ENCODE results near the gene DCAF12.

The DCAF12 gene

GRCh38 chr9:34126207-34127034 is at the start of gene DCAF12:
DCAF12 (minus strand) TSS chr9:34126698; CDS start chr9:34126431, 267 bp downstream.
- TF ChIP-seq TAF1 (IDR thresholded peaks at IDR 0.05; ENCODE audit: low read depth) = no peak; the same call in none of the 2 replicates
- TF ChIP-seq MAX (IDR thresholded peaks at IDR 0.05) = peak; percentile 84
- no peak for TF ChIP-seq EP300 (IDR thresholded peaks at IDR 0.05; ENCODE audit: borderline replicate concordance)
- TF ChIP-seq TEAD4 (IDR thresholded peaks at IDR 0.05) = no peak
- TF ChIP-seq CREB1 (IDR thresholded peaks at IDR 0.05; ENCODE audit: low read depth) = no peak
- TF ChIP-seq FOXM1 (IDR thresholded peaks at IDR 0.05; ENCODE audit: borderline replicate concordance, low read depth) = no peak
- TF ChIP-seq REST (IDR thresholded peaks at IDR 0.05; ENCODE audit: low read depth) = no peak
- no peak for TF ChIP-seq EGR1 (IDR thresholded peaks at IDR 0.05)
- no peak for TF ChIP-seq CEBPB (IDR thresholded peaks at IDR 0.05)
- no peak for TF ChIP-seq NFIC (IDR thresholded peaks at IDR 0.05)
- TF ChIP-seq ZBTB7A (IDR thresholded peaks at IDR 0.05; ENCODE audit: low read depth) = peak; percentile 84; the same call in 1 of the 2 replicates
- 0 out of 2 replicates have a peak, but pooled peaks have one; percentile 4 for TF ChIP-seq RAD21 (IDR thresholded peaks at IDR 0.05; ENCODE audit: low read depth)
- TF ChIP-seq, protein P1, sequence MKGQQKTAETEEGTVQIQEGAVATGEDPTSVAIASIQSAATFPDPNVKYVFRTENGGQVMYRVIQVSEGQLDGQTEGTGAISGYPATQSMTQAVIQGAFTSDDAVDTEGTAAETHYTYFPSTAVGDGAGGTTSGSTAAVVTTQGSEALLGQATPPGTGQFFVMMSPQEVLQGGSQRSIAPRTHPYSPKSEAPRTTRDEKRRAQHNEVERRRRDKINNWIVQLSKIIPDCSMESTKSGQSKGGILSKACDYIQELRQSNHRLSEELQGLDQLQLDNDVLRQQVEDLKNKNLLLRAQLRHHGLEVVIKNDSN (IDR thresholded peaks at IDR 0.05) = peak; percentile 33; the same call in 1 of the 2 replicates
- no peak; the same call in 1 of the 2 replicates for TF ChIP-seq TCF12 (IDR thresholded peaks at IDR 0.05; ENCODE audit: low read depth)
- TF ChIP-seq YY1 (IDR thresholded peaks at IDR 0.05; ENCODE audit: low read depth) = no peak

DNA sequence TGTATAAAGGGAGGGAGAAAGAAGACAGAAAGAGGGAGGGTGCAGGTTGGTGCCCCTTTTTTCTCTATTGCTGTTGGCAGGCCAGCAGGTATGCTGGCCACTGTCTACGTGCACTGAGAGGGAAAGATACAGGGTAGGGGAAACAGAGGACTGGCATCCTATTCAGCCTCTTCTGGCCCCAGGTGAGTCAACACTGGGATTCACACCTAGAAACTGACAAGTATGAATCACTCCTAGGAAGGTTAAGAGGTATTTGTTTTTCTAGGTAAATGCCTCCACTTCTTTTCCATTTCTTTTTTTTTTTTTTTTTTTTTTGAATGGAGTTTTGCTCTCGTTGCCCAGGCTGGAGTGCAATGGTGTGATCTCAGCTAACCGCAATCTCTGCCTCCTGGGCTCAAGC is 49.6 kb upstream of the DCAF12 start:
- TF ChIP-seq TEAD4 (IDR thresholded peaks at IDR 0.05) (no peak), CREB1 (IDR thresholded peaks at IDR 0.05; ENCODE audit: low read depth) (no peak), RAD21 (IDR thresholded peaks at IDR 0.05; ENCODE audit: low read depth) (no peak), REST (IDR thresholded peaks at IDR 0.05; ENCODE audit: low read depth) (no peak), EP300 (IDR thresholded peaks at IDR 0.05; ENCODE audit: borderline replicate concordance) (no peak), CEBPB (IDR thresholded peaks at IDR 0.05) (no peak), NFIC (IDR thresholded peaks at IDR 0.05) (no peak), YY1 (IDR thresholded peaks at IDR 0.05; ENCODE audit: low read depth) (no peak), TAF1 (IDR thresholded peaks at IDR 0.05; ENCODE audit: low read depth) (no peak), MAX (IDR thresholded peaks at IDR 0.05) (no peak), EGR1 (IDR thresholded peaks at IDR 0.05) (no peak), TCF12 (IDR thresholded peaks at IDR 0.05; ENCODE audit: low read depth) (no peak), FOXM1 (IDR thresholded peaks at IDR 0.05; ENCODE audit: borderline replicate concordance, low read depth) (no peak), ZBTB7A (IDR thresholded peaks at IDR 0.05; ENCODE audit: low read depth) (no peak)
- TF ChIP-seq, protein P1 (IDR thresholded peaks at IDR 0.05) = no peak

- TF ChIP-seq CREB1 (IDR thresholded peaks at IDR 0.05; ENCODE audit: low read depth) (no peak), TAF1 (IDR thresholded peaks at IDR 0.05; ENCODE audit: low read depth) (no peak), ZBTB7A (IDR thresholded peaks at IDR 0.05; ENCODE audit: low read depth) (no peak), REST (IDR thresholded peaks at IDR 0.05; ENCODE audit: low read depth) (no peak), FOXM1 (IDR thresholded peaks at IDR 0.05; ENCODE audit: borderline replicate concordance, low read depth) (no peak), YY1 (IDR thresholded peaks at IDR 0.05; ENCODE audit: low read depth) (no peak), TCF12 (IDR thresholded peaks at IDR 0.05; ENCODE audit: low read depth) (no peak), MAX (IDR thresholded peaks at IDR 0.05) (no peak), TEAD4 (IDR thresholded peaks at IDR 0.05) (no peak)
- TF ChIP-seq, protein P1 (IDR thresholded peaks at IDR 0.05) = no peak
Observed at GRCh38 chr9:34171753-34172535, 45.4 kb upstream of the DCAF12 start.
